HG03159 (cell line): ENCODE measurements around the gene GNAO1.
A peak's percentile ranks its signal among the peaks of the same experiment; 100 is the strongest.

Experiments used
- ATAC-seq: cut with Tn5 transposase; IDR thresholded peaks from one replicate; pipeline ENCODE4 v1.9.1; 2021; ENCODE audit warnings: mild to moderate bottlenecking, moderate library complexity; ENCODE audit not compliant: unreplicated experiment

The GNAO1 gene

DNA sequence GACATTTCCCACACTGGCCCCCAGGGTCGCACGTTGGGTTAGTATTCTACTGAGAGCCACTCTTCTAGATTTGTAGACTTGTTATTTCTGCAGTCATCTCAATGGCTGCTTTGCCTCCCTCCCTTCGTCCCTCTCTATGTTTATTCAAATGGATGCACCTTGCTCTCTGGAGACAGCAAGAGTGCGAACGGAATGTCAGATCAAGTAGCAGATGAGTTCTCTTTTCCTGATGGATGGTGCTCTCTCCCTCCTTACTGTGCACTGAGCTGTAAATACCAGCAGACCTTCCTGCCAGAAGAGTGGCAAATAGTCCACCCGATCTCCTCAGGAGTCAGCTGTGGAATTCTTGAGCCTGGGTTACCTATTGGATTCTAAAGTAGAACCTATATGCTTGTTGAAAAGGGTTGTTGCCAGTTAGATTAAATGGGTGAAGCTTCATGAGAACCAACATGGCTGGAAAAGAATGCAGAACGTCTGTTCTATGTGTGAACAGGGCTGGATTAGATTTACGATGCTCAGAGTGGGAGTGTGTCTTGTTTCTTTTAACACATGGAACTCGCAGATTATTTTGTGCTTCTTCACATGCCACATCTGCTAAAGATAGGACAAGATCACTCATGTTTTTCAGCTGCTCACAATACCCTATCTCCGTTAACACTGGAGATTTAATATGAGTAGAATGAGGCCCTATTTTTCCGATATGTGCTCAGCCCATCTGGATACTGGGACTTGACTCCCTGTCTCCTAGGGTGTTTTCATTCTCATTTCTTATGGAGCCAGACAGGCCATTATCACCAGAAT, 6.1 kb downstream of the GNAO1 start:
- no peak for ATAC-seq

GRCh38 chr16:56198006-56198754, 6.9 kb downstream of the GNAO1 start:
- no peak for ATAC-seq

GRCh38 chr16:56198755-56199114, 7.4 kb downstream of the GNAO1 start:
- no peak for ATAC-seq

GRCh38 chr16:56199164-56199563, 7.9 kb downstream of the GNAO1 start:
- ATAC-seq, result no peak

DNA sequence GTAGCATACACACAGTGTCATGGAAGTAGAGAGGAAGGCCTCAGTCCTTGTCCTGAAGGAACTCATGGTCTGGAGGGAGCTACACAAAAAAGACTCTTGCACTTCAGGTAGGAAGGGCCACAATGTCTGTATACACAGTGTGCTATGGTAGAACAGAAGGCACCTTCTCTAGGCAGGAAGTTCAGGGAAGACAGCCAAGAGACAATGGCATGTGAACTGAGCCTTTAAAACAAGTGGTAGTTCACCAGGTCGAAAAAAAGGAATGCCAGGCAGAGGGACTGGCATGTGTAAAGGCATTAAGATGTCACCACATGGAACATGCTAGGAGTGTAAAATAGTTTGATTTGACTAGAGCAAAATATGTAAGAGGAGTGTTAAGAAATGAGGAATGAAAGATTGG, 9.7 kb downstream of the GNAO1 start:
- no peak for ATAC-seq

DNA sequence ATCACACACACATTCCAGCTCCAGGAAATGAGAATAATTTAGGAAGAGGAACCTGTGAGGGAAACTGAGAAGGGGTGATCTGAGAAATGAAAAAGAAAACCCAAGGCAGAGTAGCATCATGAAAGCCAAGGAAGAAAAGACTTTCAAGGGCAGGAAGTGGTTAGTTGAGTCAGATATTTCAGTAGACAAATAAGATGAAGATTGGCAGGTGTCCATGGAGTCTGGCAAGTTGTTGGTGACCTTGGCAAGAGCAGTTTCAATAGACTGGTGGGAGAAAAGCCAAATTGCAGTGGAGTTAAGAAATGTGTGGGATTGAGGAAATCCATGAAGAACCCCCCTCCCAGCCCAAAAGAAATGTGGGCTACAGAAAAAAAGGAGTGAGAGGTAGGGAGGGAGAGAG, 10.7 kb downstream of the GNAO1 start:
- ATAC-seq, result no peak

DNA sequence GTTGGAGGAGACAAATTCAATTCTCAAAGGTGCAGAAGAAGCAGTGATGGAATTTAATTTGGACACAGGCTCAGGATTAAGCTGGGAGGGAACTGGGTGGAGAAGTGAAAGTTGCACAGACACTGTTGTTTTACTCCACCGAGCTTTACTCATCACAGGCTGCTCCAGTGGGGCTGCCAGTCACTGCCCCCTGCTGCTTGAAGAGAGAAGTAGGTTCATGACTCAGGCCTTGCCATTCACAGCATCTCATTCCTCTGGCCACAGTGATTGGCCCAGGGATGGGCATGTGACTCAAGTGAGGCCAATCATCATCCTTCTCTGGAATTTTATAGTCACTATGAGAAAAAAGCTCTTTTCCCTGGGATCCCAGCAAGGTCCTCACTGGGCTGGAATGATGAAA, 11.8 kb downstream of the GNAO1 start:
- ATAC-seq, result peak; percentile 79

DNA sequence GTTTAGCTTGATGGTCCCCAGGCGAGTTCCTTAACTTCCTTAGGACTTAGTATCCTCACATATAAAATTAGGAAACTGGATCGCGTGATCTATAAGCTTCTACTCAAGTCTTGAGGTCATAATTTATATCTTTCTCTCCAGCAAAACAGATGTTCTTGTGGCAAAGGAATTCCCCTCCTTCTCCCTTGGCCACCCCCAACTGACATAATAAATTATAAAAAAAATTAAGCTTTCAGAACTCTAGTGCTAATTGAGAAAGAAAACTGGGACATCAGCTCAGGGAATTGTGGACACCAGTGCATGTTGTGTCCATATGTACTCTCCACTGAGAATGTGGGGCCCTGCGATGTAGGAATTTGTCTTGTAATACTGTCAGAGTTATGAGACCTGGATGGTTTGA, 13.5 kb downstream of the GNAO1 start:
- no peak for ATAC-seq

DNA sequence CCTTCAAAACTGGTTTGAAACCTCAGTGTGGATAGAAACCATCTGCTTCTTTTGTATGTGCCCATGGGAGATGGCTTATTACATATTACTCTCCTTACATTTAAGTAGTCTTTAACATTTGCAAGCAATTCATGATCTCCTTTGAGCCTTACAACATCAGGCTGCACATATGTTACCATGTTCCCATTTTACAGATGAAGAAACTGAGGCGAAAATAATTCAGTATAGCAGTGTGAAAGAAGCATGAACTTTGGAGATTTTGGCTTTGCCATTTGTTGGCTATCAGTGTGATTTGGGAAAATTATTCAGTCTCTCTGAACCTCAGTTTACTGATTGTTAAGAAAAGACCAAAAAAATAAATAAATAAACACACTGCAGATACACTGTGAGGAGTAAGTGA, 15.7 kb downstream of the GNAO1 start:
- no peak for ATAC-seq

- ATAC-seq, result no peak
Observed at GRCh38 chr16:56207421-56207820, 16.1 kb downstream of the GNAO1 start.

GRCh38 chr16:56211435-56211981, 20.2 kb downstream of the GNAO1 start:
- no peak for ATAC-seq

GRCh38 chr16:56212144-56212543, 20.9 kb downstream of the GNAO1 start:
- ATAC-seq, result no peak

DNA sequence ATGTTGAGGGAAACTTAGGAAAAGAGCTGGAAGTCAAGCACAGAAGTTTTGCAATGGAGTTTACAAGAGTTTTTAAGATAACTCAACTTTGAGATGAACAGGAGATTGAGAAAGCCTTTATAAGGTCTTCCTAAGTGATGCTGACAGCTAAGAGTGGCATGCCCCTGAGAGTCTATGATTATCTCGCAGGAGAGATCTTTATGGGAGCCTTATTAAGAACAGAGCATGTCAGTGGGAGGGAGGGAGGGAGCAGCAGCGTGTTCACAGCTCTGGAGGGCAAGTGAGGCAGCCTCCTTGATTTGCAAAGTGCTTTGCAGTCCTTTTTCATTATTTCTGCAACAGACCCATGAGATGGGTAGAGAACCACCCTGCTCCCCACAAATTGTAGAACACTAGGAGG, 30.7 kb downstream of the GNAO1 start:
- no peak for ATAC-seq

- ATAC-seq, result no peak
Observed at GRCh38 chr16:56222474-56222997, 31.2 kb downstream of the GNAO1 start.

- no peak for ATAC-seq
Observed at GRCh38 chr16:56225017-56225742, 33.9 kb downstream of the GNAO1 start.

- ATAC-seq, result no peak
Observed at GRCh38 chr16:56226187-56226586, 34.9 kb downstream of the GNAO1 start.

- no peak for ATAC-seq
Observed at GRCh38 chr16:56226845-56227525, 35.7 kb downstream of the GNAO1 start.

DNA sequence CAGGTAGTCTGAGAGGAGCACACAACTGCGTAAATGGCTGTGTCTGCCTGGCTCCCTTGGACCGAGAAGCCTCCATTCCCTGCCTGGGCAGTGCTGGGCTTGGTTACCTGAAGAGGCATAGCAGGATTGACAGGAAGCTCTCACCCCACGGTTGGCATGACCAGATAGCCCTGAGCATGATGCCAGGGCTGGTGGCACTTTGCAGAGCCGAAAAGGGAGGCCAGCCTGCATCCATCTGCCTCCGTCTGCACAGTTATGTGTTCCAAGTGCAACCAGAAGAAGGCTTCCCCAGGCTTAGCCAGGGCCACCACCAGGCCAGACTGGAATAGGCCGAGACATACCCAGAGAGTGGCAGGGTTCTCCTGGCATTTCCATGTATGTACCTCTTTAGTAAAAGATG, 36.6 kb downstream of the GNAO1 start:
- no peak for ATAC-seq

- no peak for ATAC-seq
Observed at GRCh38 chr16:56228476-56228875, 37.2 kb downstream of the GNAO1 start.

DNA sequence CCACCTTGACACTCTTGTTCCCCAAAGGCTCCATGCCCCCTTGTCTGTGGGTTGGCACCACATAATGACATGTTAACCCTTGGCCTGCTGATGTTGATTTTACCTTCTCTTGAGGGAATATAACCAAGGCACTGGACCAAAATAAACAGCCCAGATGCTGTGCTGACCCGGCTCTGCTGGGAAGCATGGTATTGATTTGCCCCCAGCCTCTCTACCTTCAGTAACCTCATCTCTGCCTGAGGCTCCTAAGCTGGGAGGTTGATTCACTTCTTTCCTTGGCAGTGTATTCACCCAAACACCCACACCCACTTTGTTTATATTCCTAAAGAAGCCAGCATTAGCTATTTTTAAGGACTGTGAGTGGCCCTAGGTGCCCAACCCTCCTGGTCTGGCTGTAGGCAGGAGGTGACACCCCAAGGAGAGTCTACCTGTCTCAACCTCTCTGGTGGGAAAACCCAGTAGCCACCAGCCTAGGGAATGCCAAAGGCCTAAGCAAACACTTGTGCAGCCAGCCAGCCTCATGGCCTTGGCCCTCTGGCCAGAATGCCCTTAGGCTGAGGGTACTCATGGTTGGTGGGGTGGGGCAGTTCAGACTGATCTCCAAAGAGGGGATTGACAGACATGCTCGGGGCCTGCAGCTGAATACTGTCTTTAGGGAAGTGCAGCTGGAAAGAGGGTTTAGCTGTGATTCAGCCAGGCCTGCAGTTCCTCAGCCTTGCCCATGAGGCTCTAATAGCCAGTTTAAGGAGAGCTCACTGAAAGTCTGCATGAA, 42.7 kb downstream of the GNAO1 start:
- ATAC-seq, result no peak
